Thyroid gland (tissue), 4 donors: ENCODE results near the gene FOXE3. TPM values are rescaled to one million over a fixed set of nuclear protein-coding genes. Genes with fewer than 3 reads are reported as not detected.

Experiments
- DNase-seq, 2 donors: peaks; one replicate each; pipeline ENCODE4 v3.0.0-alpha.2; 2019
- H3K27ac ChIP-seq, 3 donors: fragments of 200-600 bp; sonication (generic); 1 replicate in 2 of 3; 2 replicates in 1 of 3; pipeline ENCODE4 v1.5.1; 2016 to 2019; ENCODE audit warnings: mild to moderate bottlenecking in 1 of 3, moderate library complexity in 1 of 3
- H3K27me3 ChIP-seq: fragments of 200-600 bp; sonication (generic); one replicate; pipeline ENCODE4 v1.5.1; 2019
- H3K36me3 ChIP-seq, 2 donors: fragments of 200-600 bp; sonication (generic); one replicate each; pipeline ENCODE4 v1.5.1; 2016 to 2019
- H3K4me1 ChIP-seq, 2 donors: fragments of 200-600 bp; sonication (generic); one replicate each; pipeline ENCODE4 v1.5.1; 2017 to 2019
- H3K4me3 ChIP-seq, 3 donors: fragments of 200-600 bp; sonication (generic); replicated peaks in 1 of 3; 1 replicate in 2 of 3; 2 replicates in 1 of 3; pipeline ENCODE4 v1.5.1; 2016; ENCODE audit warnings: mild to moderate bottlenecking in 1 of 3
- H3K9me3 ChIP-seq: fragments of 200-600 bp; sonication (generic); one replicate; pipeline ENCODE4 v1.5.1; 2017
- CTCF ChIP-seq, 6 experiments: fragments of 200-600 bp in 3 of 6; fragments of 450-650 bp in 3 of 6; sonication (generic) in 3 of 6; IDR thresholded peaks; one replicate each; pipeline ENCODE4 v1.5.1; 2016 to 2019; ENCODE audit warnings: antibody characterized with exemption in 6 of 6, mild to moderate bottlenecking in 2 of 6, inconsistent platforms in 1 of 6, moderate library complexity in 1 of 6
- POLR2A ChIP-seq, 2 donors: fragments of 450-650 bp; IDR thresholded peaks; one replicate each; pipeline ENCODE4 v1.6.1; 2017; ENCODE audit warnings: antibody characterized with exemption in 2 of 2, mild to moderate bottlenecking in 2 of 2, moderate library complexity in 1 of 2
- WGBS, 2 donors: methylation state at CpG; one replicate each; pipeline ENCODE4 v1.1.5; 2017; 5-methylcytosine and 5-hydroxymethylcytosine counted together
- intact Hi-C: fragments of 100-400 bp; cut with DNase I; formaldehyde crosslinking; loops from one replicate; pipeline ENCODE4 v1.15.1; 2023
- total RNA-seq, 4 donors: library from RNA; depleted of rRNA; stranded (reverse); fragments of >200 nt; gene quantifications; one replicate each; pipeline ENCODE4 v1.2.3, GENCODE V29; 2016

FOXE3 gene
- total RNA-seq, 4 donors from 2014 or later, result not detected

GRCh38 chr1:47433477-47434050 lies 17.5 kb downstream of the FOXE3 start:
- H3K4me3 ChIP-seq, result no peak overlapping the region
- no peak for DNase-seq
- no peak for TF ChIP-seq CTCF (IDR thresholded peaks at IDR 0.05)
- TF ChIP-seq POLR2A (IDR thresholded peaks at IDR 0.05), result no peak
- H3K36me3 ChIP-seq, result no peaks in the 10 kb centered on the region
- H3K9me3 ChIP-seq, result no peaks in the 10 kb centered on the region
- H3K27me3 ChIP-seq, result peaks cover 21% of the 10 kb centered on the region
- intact Hi-C loops, result loop anchor here (10.0 kb wide), 1 partner anchor 249 kb away; no protein-coding TSS in a partner anchor
- WGBS, 2 donors, result 25 to 27% methylated on average over 14 to 23 of the region's 30 CpGs
- peaks cover 21 to 33% of the 10 kb centered on the region in 2 donors for H3K4me1 ChIP-seq
- no peak overlapping the region for H3K27ac ChIP-seq

GRCh38 chr1:47434051-47434842 lies 18.2 kb downstream of the FOXE3 start:
- WGBS, 2 donors, result 6 to 23% methylated on average over 41 to 44 of the region's 51 CpGs
- TF ChIP-seq CTCF (IDR thresholded peaks at IDR 0.05), result no peak
- DNase-seq, result peak; percentile 69 to 73
- H3K9me3 ChIP-seq, result no peaks in the 10 kb centered on the region
- peaks cover 21 to 40% of the 10 kb centered on the region in 2 donors for H3K4me1 ChIP-seq
- peaks cover 23% of the 10 kb centered on the region for H3K27me3 ChIP-seq
- no peaks in the 10 kb centered on the region for H3K36me3 ChIP-seq
- H3K4me3 ChIP-seq, result no peak overlapping the region
- intact Hi-C loops, result loop anchor here (10.0 kb wide), 1 partner anchor 249 kb away; no protein-coding TSS in a partner anchor
- no peak overlapping the region for H3K27ac ChIP-seq

- intact Hi-C loops, result loop anchor here (2.0 to 10.0 kb wide), 3 partner anchors 48 to 273 kb away; no protein-coding TSS in a partner anchor
These were observed 19.6 kb downstream of the FOXE3 start for GRCh38 chr1:47435506-47436303.

GRCh38 chr1:47436304-47436978 lies 20.4 kb downstream of the FOXE3 start:
- H3K27me3 ChIP-seq, result peaks cover 27% of the 10 kb centered on the region
- H3K4me1 ChIP-seq, result peaks cover 21 to 41% of the 10 kb centered on the region in 2 donors
- intact Hi-C loops, result loop anchor here (2.0 to 10.0 kb wide), 3 partner anchors 49 to 272 kb away; no protein-coding TSS in a partner anchor
- no peaks in the 10 kb centered on the region for H3K9me3 ChIP-seq
- DNase-seq, result peak; percentile 54 to 57
- H3K27ac ChIP-seq, result peak overlapping the region; percentile 37 to 76 (median 70)
- peak overlapping the region in 2 of 3 donors; percentile 80 for H3K4me3 ChIP-seq
- WGBS, 2 donors, result 4 to 6% methylated on average over 19 to 23 of the region's 23 CpGs
- peak in 5 of 6 experiments; percentile 48 to 73 (median 67) for TF ChIP-seq CTCF (IDR thresholded peaks at IDR 0.05)
- TF ChIP-seq POLR2A (IDR thresholded peaks at IDR 0.05), result no peak
- H3K36me3 ChIP-seq, result no peaks in the 10 kb centered on the region

More at GRCh38 chr1:47435506-47436303, 19.6 kb downstream of the FOXE3 start:
- Histone ChIP-seq H3K9me3 (no peaks in the 10 kb centered on the region), H3K4me3 (no peak overlapping the region), H3K27me3 (peaks cover 27% of the 10 kb centered on the region), H3K27ac (no peak overlapping the region), H3K4me1 (peaks cover 21 to 41% of the 10 kb centered on the region in 2 donors), H3K36me3 (no peaks in the 10 kb centered on the region)
- DNase-seq, result no peak
- TF ChIP-seq POLR2A (IDR thresholded peaks at IDR 0.05) (no peak), CTCF (IDR thresholded peaks at IDR 0.05) (no peak)
- 56 to 76% methylated on average over 6 of the region's 6 CpGs for WGBS, 2 donors
